H54 (cell line): Measurements from ENCODE around the gene ICAM3.
A peak's percentile ranks its signal among the peaks of the same experiment; 100 is the strongest.

Experiments
- DNase-seq: peaks from one replicate; pipeline ENCODE4 v3.0.0; 2011; ENCODE audit warnings: low spot score, mixed read lengths; ENCODE audit not compliant: insufficient read length
- FAIRE-seq: peaks from 3 replicates; lab custom pipeline; 2011; peaks lifted over from hg19 to GRCh38; lab: Jason Lieb, UNC
- POLR2A ChIP-seq: IDR thresholded peaks from 2 replicates; pipeline ENCODE4 v1.6.1; 2011; ENCODE audit warnings: low read depth, mild to moderate bottlenecking, low read length

Gene ICAM3

DNA sequence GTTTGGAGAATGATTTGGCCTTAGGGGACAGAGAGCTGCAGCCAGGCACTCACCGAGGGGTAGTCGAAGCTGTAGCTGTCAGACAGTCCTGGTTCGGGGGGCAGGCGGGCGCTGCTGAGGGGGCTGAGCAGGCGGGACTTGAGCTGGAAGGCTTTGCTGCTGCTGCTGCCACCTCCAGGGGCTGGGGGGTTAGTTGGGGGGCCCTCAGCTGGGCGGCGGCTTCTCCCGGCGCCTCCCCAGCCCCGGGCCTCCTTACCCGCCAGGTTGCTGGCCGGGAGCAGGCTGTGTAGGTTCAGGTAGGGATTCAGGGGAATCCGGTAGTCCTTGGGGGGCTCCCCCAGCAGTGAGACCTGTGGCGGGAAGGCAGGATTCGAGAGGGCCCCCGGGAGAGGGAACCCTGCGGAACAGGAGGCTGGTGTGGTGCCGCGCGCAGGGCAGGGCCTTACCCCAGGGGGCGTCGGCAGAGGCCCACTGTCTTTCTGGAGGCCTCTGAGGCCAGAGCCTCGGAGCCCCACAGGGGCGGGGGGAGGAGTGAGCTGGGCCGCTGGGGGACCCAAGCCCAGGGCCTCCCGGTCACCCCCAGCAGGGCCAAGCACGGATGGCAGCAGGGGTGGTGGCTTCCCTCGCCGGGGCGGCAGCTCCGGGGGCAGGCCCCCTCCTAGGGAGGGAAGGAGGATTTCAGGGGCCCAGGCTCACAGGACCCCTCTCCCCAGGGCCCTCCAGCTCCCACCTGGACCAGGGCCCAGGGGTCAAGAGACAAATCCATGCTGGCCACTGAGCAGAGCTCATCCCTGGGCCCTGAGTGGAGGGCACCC, 18.6 kb downstream of the ICAM3 start:
- DNase-seq (no peak), FAIRE-seq (no peak)
- no peak for TF ChIP-seq POLR2A

DNA sequence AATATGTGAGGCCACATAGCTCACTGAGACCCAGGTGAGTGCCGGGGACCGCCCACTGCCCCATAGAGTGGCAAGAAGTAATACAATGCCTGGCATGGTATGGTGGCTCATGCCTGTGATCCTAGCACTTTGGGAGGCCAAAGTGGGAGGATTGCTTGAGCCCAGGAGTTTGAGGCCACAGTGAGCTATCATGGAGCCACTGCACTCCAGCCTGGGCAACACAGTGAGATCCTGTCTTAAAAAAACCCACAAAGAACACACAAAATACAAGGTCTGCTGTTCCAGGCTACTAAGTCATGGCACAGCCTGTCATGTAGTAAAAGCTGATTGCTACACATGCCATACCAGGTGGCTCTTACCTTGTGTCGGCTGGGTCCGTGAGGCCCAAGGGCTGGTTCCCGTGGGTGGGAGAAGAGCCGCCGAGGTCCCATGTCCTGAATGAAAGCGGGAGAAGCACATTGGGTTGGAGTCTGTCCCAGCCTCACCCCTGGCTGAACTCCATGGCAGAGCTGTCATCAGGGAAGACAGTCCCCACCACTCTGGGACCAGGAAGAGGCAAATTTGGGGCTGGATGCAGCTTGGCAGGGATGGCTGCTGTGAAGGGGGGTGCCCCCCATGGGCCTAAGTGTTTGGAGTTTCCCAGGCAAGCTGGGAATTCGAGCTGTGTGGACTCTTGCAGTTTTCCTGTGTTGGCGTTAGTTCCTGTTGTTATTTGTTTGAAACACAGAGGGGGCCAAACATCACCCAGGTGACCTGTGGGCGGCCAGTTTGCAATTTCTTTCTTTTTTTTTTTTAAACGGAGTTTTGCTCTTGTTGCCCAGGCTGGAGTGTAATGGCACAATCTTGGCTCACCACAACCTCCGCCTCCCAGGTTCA, 20.4 kb downstream of the ICAM3 start:
- no peak for TF ChIP-seq POLR2A
- FAIRE-seq (no peak), DNase-seq (no peak)

DNA sequence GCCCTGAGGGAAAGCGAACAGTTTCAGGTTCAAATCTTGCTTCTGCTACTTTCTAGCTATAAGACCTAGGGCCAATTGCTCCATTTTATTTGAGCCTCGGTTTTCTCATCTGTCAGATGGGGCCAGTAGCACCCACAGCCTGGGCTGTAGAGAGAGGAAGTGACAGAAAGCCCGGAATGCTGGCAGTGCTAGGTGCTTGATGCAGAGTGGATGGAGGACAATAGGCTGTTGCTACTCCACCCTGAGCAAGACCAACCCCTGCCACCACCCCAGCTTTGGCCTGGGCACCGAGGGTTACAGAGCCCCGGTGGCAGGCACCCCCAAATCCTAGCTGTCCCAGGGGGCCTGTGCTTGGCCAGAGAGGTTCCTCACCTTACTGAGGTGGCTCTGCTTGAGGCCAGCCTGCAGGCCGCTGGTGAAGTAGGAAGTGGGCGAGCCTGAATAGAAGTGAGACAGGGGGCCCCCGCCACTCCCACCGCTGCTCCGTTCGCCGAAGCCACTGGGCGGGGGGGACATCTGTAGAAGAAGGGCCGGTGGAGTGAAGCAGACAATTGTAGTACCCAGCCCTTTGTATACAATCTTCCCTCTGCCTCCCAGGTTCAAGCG, 21.5 kb downstream of the ICAM3 start:
- TF ChIP-seq POLR2A, result no peak
- DNase-seq (no peak), FAIRE-seq (no peak)

DNA sequence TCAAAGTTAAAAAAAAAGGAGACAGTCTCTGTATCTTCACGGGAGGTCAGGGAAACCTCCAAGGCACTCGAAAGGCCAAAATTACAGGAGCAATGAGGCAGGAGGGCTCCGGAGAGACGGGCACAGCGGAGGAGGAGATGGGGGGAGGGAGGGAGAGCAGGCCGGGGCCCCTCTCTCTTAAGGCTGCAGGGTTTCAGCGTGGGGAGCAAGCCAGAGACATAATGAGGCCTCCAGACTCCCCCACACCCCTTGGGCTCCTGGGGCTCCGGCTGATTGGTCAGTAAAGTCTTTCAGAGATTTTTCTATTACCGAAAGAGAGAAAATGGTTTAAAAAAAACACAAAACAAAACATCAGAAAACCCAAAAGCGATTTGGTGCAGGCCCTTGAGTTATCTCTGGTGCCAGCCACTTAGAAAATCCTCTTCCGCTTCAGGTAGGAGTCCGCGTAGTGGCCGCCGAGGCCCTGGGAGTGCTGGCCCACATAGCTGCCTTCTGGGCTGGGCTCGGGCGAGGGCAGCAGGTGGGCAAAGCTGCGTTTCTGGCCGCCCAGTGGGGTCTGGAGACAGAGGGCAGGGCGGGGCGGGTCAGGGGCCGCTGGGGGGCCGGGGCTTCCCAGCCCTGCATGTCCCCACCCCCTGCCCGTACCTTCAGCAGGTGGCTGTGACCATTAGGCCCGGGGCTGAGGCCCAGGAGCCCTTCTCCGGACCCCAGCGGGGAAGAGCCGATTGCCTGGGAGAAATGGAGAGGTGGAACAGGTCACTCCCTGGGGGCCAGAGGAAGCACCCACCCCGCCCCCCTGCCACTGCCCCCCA, 22.2 kb downstream of the ICAM3 start:
- DNase-seq (no peak), FAIRE-seq (no peak)
- no peak for TF ChIP-seq POLR2A

DNA sequence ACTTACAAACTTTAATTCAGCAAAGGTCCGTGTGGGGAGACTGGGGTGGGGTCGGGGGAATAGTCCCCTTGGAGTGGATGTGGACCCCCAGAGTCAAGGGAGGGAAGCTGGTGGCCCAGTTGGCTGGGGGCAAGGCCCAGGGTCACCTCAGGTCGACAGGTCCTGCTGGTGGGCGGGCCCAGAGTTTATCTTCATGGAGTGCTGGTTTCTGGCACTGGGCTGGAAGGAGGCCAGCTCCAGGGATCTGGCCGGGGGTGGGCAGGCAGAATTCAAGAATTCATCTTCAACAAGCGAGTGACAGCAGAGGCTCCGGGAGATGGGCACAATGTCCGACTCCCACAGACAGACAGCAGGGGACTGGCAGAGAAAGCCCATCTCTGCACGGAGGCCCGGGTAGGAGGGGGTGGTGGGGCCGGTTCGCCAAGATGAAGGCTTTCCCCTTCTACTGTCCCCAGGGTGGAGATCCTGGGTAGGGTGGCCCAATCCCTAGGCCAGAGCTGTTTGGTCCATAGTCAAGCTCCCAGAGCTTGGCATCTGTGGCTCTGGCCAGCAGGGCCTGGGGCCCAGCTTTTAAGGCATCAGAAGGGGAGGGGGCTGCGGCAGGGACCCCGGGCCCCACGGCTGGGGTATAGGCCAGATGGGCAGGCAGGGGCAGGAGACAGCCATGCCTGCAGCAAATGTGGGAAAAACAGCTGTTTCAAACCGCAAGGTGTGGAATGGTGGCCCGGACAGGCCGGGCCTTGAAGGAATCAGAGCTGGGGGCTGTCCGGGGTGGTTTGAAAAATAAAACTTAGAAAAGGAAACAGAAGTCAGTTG, 23.0 kb downstream of the ICAM3 start:
- no peak for DNase-seq
- no peak for TF ChIP-seq POLR2A
- FAIRE-seq, result no peak

DNA sequence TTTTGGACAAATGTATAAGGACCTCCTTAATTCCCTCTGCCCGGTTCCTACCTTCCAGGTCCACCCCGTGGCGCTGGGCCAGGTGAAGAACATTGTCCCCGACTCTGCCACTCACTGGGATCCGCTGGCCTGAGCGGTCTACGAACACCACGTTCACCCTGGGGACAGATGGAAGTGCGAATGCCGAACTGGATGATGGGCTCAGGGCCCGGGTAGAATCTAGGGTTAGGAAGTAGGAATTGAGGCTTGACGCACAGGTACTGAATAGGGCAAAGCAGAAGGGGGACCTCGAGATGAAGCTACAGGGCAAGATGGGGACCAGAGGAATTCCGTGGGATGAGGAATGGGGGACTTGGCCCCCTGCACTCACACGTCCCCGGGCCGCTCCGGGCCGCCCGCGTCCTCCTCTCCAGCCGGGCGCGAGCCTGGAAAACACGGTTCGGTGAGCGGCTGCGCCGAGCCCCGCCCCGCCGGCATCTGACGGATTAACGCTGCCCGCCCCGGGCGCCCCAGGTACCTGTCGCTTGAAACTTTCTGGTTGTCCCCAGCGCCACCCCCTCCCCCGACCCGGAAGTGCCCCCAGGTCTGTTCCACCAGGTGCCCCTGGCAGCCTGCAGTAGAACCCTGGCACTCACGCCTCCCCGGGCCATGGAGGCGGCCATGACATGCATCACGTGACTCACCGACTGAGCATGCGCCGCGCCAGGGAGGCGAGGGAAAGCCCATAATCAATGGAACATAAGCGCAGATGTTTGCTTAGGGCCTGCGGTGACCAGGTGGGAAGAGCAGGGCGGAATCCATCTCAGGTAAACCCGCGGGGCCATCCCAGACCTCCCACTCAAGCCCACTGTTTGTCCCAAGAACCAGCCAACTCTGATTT, 23.8 kb downstream of the ICAM3 start, which contains the start of gene FDX2:
Gene FDX2, minus strand, starts transcription at position 681 of the 880 bp plus-strand sequence. Its CDS starts 19 bp downstream, at position 662.
- peak; percentile 83 for TF ChIP-seq POLR2A
- DNase-seq (peak; percentile 88), FAIRE-seq (no peak)

DNA sequence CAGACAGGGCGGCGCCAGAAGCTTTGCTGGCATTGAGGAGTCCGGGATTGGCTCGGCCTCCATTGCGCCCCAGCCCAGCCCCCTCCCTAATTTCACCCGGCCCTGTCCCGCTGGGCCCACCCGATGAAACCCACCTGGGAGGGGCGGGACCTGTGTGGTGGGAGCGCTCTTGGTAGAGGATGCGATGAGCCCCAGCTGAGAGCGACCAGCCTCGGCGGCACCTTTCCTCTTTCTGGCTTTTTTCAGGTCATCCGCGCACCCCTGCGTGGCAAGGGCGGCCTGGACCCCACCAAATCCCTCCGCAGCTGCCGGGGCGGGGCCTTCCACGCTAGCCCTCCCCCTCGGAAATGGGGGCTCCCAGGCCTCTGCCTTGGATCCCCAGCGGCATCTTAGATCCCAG, 30.0 kb downstream of the ICAM3 start, which contains the start of gene ZGLP1:
Gene ZGLP1, minus strand, starts transcription at position 393 of the 400 bp plus-strand sequence.
- no peak for TF ChIP-seq POLR2A
- DNase-seq (no peak), FAIRE-seq (no peak)

DNA sequence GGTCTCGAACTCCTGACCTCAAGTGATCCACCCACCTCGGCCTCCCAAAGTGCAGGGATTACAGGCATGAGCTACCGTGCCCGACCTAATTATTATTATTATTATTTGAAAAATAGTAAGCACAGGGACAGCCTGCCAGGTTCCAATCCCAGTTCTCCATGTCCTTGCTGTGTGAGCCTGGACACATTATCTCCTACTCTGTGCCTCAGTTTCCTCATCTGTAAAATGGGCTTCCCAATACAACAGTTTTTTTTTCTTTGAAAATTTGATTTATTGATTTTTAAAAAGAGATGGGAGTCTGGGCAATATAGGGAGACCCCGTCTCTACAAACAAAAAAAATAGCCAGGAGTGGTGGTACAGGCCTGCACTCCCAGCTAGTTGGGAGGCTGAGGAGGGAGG, 33.1 kb downstream of the ICAM3 start:
- no peak for FAIRE-seq
- TF ChIP-seq POLR2A, result no peak
- DNase-seq, result no peak

DNA sequence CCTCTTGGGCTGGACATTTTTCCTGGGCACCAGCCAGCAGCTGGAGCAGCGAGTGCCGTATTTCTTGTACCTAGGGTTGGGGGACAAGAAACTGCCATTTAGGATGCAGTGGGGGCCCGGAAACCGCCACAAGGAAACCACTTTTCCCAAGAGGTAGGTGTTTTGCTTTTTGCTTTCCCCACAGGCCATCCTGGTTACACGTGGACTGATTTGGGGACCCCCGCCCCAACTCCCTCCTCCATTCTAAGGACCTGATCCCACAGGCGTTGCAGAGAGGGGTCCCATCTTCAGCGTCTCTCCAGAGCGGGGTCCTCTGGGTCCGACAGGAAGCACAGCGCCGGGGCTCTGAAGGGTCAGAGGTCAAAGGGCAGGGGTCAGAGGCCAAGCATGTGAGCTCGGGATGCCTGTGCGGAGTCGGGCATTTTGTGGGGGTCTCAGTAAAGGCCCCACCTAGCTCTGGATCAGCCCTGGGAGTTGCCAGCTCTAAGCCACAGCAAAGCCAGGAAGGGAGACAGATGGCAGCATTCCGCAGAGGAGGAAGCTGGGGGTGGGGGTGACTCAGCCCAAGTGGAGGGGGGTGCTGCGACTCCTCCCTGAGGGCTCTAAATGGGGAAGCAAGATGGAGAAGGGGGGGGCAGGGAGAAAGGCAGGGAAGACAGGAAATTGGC, 34.2 kb downstream of the ICAM3 start:
- no peak for DNase-seq
- no peak for TF ChIP-seq POLR2A
- no peak for FAIRE-seq

DNA sequence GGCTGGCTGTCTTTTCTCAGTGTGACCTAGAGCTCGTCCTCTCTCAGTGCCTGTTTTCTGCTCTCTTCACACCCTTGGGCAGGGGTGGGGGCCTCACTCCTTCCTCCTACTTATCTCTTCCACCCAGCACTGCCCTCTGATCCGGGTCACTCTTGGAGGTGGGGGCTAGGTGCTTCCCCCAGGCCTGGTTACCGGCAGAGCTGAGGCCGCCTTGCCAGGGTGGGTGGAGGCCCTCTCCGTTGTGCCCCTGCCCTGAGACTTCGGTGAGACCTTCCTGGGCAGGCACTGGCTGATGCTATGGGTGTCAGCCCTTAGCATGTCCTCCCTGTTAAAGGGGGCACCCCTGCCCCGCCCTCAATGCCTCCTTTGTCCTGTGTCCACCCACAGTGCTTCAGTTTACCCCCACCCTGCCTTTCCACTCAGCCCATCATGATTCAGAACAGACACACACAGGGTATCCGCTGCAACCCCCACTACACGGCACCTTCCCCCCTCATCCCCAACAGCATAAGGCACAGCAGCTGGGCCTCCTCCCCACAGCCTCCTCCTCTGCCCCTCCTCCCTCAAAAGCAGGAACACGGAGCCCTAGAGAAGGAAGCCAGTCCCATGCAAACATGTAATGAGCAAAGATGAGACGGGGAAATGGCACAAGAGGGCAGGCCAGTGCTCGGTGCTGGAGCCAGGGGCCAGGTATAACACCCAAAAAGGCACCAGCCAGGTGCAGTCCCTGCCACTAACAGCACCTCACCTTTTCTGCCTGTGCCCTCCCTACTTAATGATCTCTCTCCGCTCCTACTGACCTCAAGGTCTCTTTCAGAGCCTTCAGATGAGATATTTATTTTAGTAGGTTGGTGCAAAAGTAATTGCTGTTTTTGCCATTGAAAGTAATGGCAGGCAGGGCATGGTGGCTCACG, 39.6 kb downstream of the ICAM3 start:
- no peak for DNase-seq
- no peak for TF ChIP-seq POLR2A
- no peak for FAIRE-seq
